B cell (primary cell): ENCODE results near the gene ZSWIM6. TPM values are rescaled to one million over a fixed set of nuclear protein-coding genes. Genes with fewer than 3 reads are reported as not detected.

Experiments
- ATAC-seq: fragments of 200-7000 bp; cut with Tn5 transposase; one replicate; pipeline ENCODE4 v1.10.0; 2021; ENCODE audit warnings: low read depth, mild to moderate bottlenecking, moderate number of reproducible peaks, moderate library complexity
- CTCF ChIA-PET: fragments of 350-600 bp; sonication (Branson Sonifier 250); formaldehyde crosslinking; loops from one replicate; lab custom pipeline; 2021; ENCODE audit warnings: antibody characterized with exemption, inconsistent platforms; lab: Charles Lee
- POLR2A ChIA-PET: fragments of 350-600 bp; sonication (Branson Sonifier 250); formaldehyde crosslinking; loops from one replicate; lab custom pipeline; 2021; ENCODE audit warnings: antibody characterized with exemption; lab: Charles Lee
- DNase-seq: peaks from one replicate; pipeline ENCODE4 v3.0.0; 2013
- H2AFZ ChIP-seq: 2 replicates; pipeline ENCODE4 v1.6.1; 2012; ENCODE audit warnings: mild to moderate bottlenecking, low read depth, low read length; ENCODE audit not compliant: insufficient read depth, poor library complexity, severe bottlenecking
- H3K27ac ChIP-seq, 2 donors: 1 replicate in 1 of 2; 2 replicates in 1 of 2; pipeline ENCODE4 v1.5.1; 2012 to 2013; ENCODE audit warnings: low read length in 2 of 2, mild to moderate bottlenecking in 2 of 2, moderate library complexity in 1 of 2
- H3K27me3 ChIP-seq, 4 experiments: fragments of 200-600 bp in 1 of 4; sonication (generic) in 1 of 4; replicated peaks in 1 of 4; 1 replicate in 2 of 4; 2 replicates in 2 of 4; pipeline versions ENCODE4 v1.6.1 to v1.7.0; 2013 to 2016; ENCODE audit warnings: low read length in 3 of 4, mild to moderate bottlenecking in 2 of 4, mixed read lengths in 1 of 4, moderate library complexity in 1 of 4; ENCODE audit not compliant: insufficient read depth in 4 of 4, control insufficient read depth in 3 of 4; ENCODE audit errors: control extremely low read depth in 1 of 4
- H3K36me3 ChIP-seq, 2 experiments: replicated peaks in 1 of 2; 1 replicate in 1 of 2; 2 replicates in 1 of 2; pipeline versions ENCODE4 v1.6.1 to v1.7.1; 2013; ENCODE audit warnings: low read length in 1 of 2; ENCODE audit not compliant: insufficient read depth in 2 of 2, control insufficient read depth in 1 of 2; ENCODE audit errors: control extremely low read depth in 1 of 2, extremely low read depth in 1 of 2
- H3K4me1 ChIP-seq, 2 donors: fragments of 200-600 bp in 1 of 2; sonication (generic) in 1 of 2; 1 replicate in 1 of 2; 2 replicates in 1 of 2; pipeline versions ENCODE4 v1.5.1 to v1.6.1; 2013 to 2017; ENCODE audit warnings: low read length in 2 of 2; ENCODE audit not compliant: control insufficient read depth in 2 of 2, insufficient read depth in 2 of 2
- H3K4me2 ChIP-seq: replicated peaks from 2 replicates; pipeline ENCODE3; 2012; ENCODE audit warnings: mild to moderate bottlenecking, low read depth, low read length; ENCODE audit not compliant: poor library complexity, severe bottlenecking
- H3K4me3 ChIP-seq, 5 experiments: fragments of 200-600 bp in 1 of 5; sonication (generic) in 1 of 5; 1 replicate in 3 of 5; 2 replicates in 2 of 5; pipeline versions ENCODE4 v1.5.1 to v1.7.0; 2011 to 2016; ENCODE audit warnings: low read length in 4 of 5, mild to moderate bottlenecking in 4 of 5, low read depth in 2 of 5, control low read depth in 1 of 5, moderate library complexity in 1 of 5; ENCODE audit not compliant: insufficient read depth in 1 of 5; ENCODE audit errors: control extremely low read depth in 1 of 5, extremely low read depth in 1 of 5
- H3K79me2 ChIP-seq: fragments of 200-600 bp; sonication (generic); one replicate; pipeline ENCODE4 v1.6.0; 2016; ENCODE audit warnings: low read length; ENCODE audit not compliant: control insufficient read depth, insufficient read depth
- H3K9ac ChIP-seq: fragments of 200-600 bp; sonication (generic); 2 replicates; pipeline ENCODE4 v1.6.1; 2017; ENCODE audit warnings: mild to moderate bottlenecking, low read length, moderate library complexity
- H3K9me3 ChIP-seq, 3 donors: one replicate each; pipeline versions ENCODE4 v1.6.1 to v1.7.1; 2013; ENCODE audit warnings: low read length in 2 of 3; ENCODE audit not compliant: control insufficient read depth in 2 of 3, insufficient read depth in 1 of 3; ENCODE audit errors: control extremely low read depth in 1 of 3
- H4K20me1 ChIP-seq: 2 replicates; pipeline ENCODE4 v1.6.0; 2012; ENCODE audit warnings: mild to moderate bottlenecking, low read length; ENCODE audit not compliant: insufficient read depth, control insufficient read depth, poor library complexity, severe bottlenecking
- H3K27ac Mint-ChIP-seq: one replicate; pipeline ENCODE4 v1.8.0; 2021; ENCODE audit warnings: mixed read lengths
- H3K27me3 Mint-ChIP-seq: one replicate; pipeline ENCODE4 v1.8.0; 2021; ENCODE audit warnings: mixed read lengths
- H3K4me1 Mint-ChIP-seq: one replicate; pipeline ENCODE4 v1.8.0; 2021; ENCODE audit warnings: mixed read lengths
- H3K4me3 Mint-ChIP-seq: one replicate; pipeline ENCODE4 v1.8.0; 2021; ENCODE audit warnings: mixed read lengths
- H3K9me3 Mint-ChIP-seq: one replicate; pipeline ENCODE4 v1.8.0; 2022; ENCODE audit warnings: mixed read lengths; ENCODE audit not compliant: insufficient read depth
- EZH2 ChIP-seq: IDR thresholded peaks from 2 replicates; pipeline ENCODE4 v1.6.1; 2012; ENCODE audit warnings: borderline replicate concordance, low read depth, mild to moderate bottlenecking, moderate library complexity, low read length; ENCODE audit not compliant: insufficient read depth, poor library complexity, severe bottlenecking
- WGBS: methylation state at CpG from one replicate; pipeline ENCODE4 v1.1.5; 2013; ENCODE audit warnings: missing lambda C conversion rate; ENCODE audit not compliant: insufficient coverage; 5-methylcytosine and 5-hydroxymethylcytosine counted together
- intact Hi-C: fragments of 100-400 bp; cut with micrococcal nuclease; formaldehyde crosslinking; loops from one replicate; pipeline ENCODE4 v1.10.0; 2022
- polyA plus RNA-seq: library from polyadenylated mRNA; depleted of rRNA; stranded (reverse); fragments of >200 nt; gene quantifications from 2 replicates; pipeline ENCODE4 v1.2.3, GENCODE V29; 2012
- total RNA-seq, 2 donors: library from RNA; stranded (reverse); fragments of 120-200 nt in 1 of 2; gene quantifications; 1 replicate in 1 of 2; 2 replicates in 1 of 2; pipeline versions ENCODE4 v1.2.3 to v1.2.4, GENCODE V29; 2013 to 2022
- TF ChIP-seq, protein P1 (sequence below): fragments of 200-600 bp; IDR thresholded peaks from one replicate; pipeline ENCODE4 v1.8.0; 2022; ENCODE audit warnings: antibody characterized with exemption, mild to moderate bottlenecking

ZSWIM6 gene
- total and polyA plus RNA-seq, 2 donors (not counting 1 experiment from before 2014, with no cell fraction given), result 7.9 to 16.4 TPM

DNA sequence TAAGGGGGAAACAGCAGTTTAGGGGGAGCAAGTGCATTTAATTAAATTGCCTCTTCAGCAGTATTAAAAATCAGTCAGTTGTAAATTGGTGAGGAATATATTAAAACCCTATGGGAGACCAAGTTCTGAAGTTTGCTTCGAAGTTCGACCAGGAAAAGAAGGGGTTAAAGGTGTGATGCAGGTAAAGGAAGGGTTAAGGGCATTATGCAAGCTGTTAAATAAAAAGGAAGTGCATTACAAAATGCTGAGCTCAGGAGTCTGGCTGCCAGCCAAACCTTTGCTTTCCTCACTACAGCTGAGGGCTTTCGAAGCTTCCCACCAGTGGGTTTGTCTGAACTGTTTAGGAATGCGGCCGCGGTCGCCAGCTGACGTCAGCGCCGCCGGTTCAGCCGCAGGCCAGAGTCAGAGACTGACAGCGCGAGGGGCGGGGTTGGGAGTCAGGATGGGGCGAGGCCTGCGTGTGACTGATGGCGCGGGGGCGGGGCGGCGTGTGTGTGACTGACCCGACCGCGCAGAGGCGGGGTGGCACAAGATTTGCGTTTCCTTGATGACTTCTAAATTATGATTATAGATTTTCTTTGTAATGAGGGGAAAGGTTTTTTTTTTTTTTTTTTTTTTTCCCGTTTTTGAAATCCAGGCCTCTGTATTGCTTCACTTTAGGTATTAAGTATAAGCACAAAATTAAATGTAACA lies 76.6 kb downstream of the ZSWIM6 start:
- H3K27ac ChIP-seq, result peak overlapping the region in 1 of 2 donors; percentile 51
- no peaks in the 10 kb centered on the region for H3K9me3 ChIP-seq
- H3K4me3 ChIP-seq, result peak overlapping the region; percentile 34 to 58 (median 42)
- ChIA-PET POLR2A (interaction anchor here (1.0 to 3.3 kb wide), 2 partner anchors 75 to 78 kb away, joined by 6 to 29 read pairs; partner anchors contain the start of gene ZSWIM6), CTCF (interaction anchor here (1.2 to 3.0 kb wide), 3 partner anchors 27 to 89 kb away, joined by 3 to 18 read pairs (median 3); partner anchors contain the start of gene ZSWIM6)
- peak overlapping the region; percentile 71 for H3K4me2 ChIP-seq
- no peak for TF ChIP-seq EZH2
- TF ChIP-seq, protein P1, sequence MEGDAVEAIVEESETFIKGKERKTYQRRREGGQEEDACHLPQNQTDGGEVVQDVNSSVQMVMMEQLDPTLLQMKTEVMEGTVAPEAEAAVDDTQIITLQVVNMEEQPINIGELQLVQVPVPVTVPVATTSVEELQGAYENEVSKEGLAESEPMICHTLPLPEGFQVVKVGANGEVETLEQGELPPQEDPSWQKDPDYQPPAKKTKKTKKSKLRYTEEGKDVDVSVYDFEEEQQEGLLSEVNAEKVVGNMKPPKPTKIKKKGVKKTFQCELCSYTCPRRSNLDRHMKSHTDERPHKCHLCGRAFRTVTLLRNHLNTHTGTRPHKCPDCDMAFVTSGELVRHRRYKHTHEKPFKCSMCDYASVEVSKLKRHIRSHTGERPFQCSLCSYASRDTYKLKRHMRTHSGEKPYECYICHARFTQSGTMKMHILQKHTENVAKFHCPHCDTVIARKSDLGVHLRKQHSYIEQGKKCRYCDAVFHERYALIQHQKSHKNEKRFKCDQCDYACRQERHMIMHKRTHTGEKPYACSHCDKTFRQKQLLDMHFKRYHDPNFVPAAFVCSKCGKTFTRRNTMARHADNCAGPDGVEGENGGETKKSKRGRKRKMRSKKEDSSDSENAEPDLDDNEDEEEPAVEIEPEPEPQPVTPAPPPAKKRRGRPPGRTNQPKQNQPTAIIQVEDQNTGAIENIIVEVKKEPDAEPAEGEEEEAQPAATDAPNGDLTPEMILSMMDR, result no peak
- H2AFZ ChIP-seq, result peak overlapping the region; percentile 39
- H3K4me1 Mint-ChIP-seq, result peaks cover 35% of the 10 kb centered on the region
- no peaks in the 10 kb centered on the region for H3K27me3 Mint-ChIP-seq
- no peaks in the 10 kb centered on the region for H3K36me3 ChIP-seq
- H3K9me3 Mint-ChIP-seq, result no peaks in the 10 kb centered on the region
- H3K9ac ChIP-seq, result peak overlapping the region; percentile 55
- peaks cover 41% of the 10 kb centered on the region for H4K20me1 ChIP-seq
- 2% methylated on average over 15 of the region's 28 CpGs for WGBS
- peak; percentile 98 for DNase-seq
- peak; percentile 98 for ATAC-seq
- no peaks in the 10 kb centered on the region for H3K27me3 ChIP-seq
- H3K4me1 ChIP-seq, result peaks cover 16 to 17% of the 10 kb centered on the region in 2 donors
- intact Hi-C loops, result loop anchor here (1.0 to 5.0 kb wide), 4 partner anchors 77 to 899 kb away; partner anchors contain the start of genes ERCC8, KIF2A, NDUFAF2 and SMIM15
- H3K27ac Mint-ChIP-seq, result peak overlapping the region; percentile 95
- peaks cover 47% of the 10 kb centered on the region for H3K79me2 ChIP-seq
- peak overlapping the region; percentile 90 for H3K4me3 Mint-ChIP-seq

DNA sequence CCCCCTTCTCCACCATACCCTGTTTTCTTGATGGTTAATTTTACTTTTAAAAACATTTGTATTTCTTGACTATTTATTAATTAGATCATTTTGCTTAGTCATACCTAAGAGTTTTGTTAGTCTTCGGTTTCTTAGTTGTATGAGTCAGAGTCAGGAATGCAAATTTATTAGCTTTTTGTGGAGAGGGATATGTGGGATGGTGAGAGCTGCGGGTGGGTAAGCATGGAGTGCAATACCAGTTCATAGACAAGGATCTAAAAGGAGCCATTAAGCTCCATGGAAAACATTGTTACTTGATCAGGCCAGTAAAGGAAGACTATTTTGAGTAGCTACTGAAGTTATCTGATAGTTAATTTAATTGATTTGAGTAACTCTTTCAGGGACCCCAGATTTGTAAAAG lies 77.5 kb downstream of the ZSWIM6 start:
- CTCF ChIA-PET, result interaction anchor here (0.7 to 3.0 kb wide), 2 partner anchors 79 to 467 kb away, joined by 3 to 18 read pairs; partner anchors contain the start of gene ZSWIM6
- WGBS, result 80% methylated on average over 1 of the region's 2 CpGs
- no peak for DNase-seq

More for the DNA sequence above, 77.5 kb downstream of the ZSWIM6 start:
- H3K9me3 Mint-ChIP-seq, result no peaks in the 10 kb centered on the region
- H3K4me3 Mint-ChIP-seq, result no peak overlapping the region
- Histone ChIP-seq H3K4me1 (peaks cover 16 to 17% of the 10 kb centered on the region in 2 donors), H3K27me3 (no peaks in the 10 kb centered on the region), H3K9ac (no peak overlapping the region), H3K79me2 (peaks cover 51% of the 10 kb centered on the region), H3K4me3 (peak overlapping the region in 1 of 5 experiments; percentile 58), H4K20me1 (peaks cover 46% of the 10 kb centered on the region), H3K9me3 (no peaks in the 10 kb centered on the region), H3K27ac (no peak overlapping the region), H3K4me2 (peak overlapping the region; percentile 71), H3K36me3 (no peaks in the 10 kb centered on the region), H2AFZ (no peak overlapping the region)
- intact Hi-C loops, result loop anchor here (5.0 kb wide), 2 partner anchors 247 to 898 kb away; partner anchors contain the start of genes KIF2A and SMIM15
- TF ChIP-seq, protein P1, result no peak
- no peak for TF ChIP-seq EZH2
- peaks cover 40% of the 10 kb centered on the region for H3K4me1 Mint-ChIP-seq
- ATAC-seq, result no peak
- H3K27ac Mint-ChIP-seq, result no peak overlapping the region
- H3K27me3 Mint-ChIP-seq, result no peaks in the 10 kb centered on the region
- POLR2A ChIA-PET, result interaction anchor here (3.3 kb wide), 1 partner anchor 79 kb away, joined by 29 read pairs; the partner anchor contains the start of gene ZSWIM6
